GM10248 (cell line): Measurements from ENCODE around the gene LZTS2.

Experiments used
- CTCF ChIA-PET: fragments of 300-600 bp; sonication (Branson Sonifier 250); formaldehyde crosslinking; extraction: SDS; loops from one replicate; lab custom pipeline; 2021; ENCODE audit warnings: antibody characterized with exemption; lab: Yijun Ruan, JAX
- POLR2A ChIA-PET: fragments of 350-650 bp; sonication (Branson Sonifier 250); formaldehyde crosslinking; extraction: SDS; loops from one replicate; lab custom pipeline; 2020; ENCODE audit warnings: antibody characterized with exemption; lab: Yijun Ruan, JAX
- DNase-seq: peaks from one replicate; pipeline ENCODE4 v3.0.0; 2012; ENCODE audit errors: extremely low spot score
- CTCF ChIP-seq: IDR thresholded peaks from 2 replicates; pipeline ENCODE4 v1.5.1; 2012; ENCODE audit warnings: mild to moderate bottlenecking, low read depth; ENCODE audit errors: extremely low read depth, missing control alignments, control extremely low read depth

The LZTS2 gene

GRCh38 chr10:101006593-101007098, 7.0 kb downstream of the LZTS2 start:
- TF ChIP-seq CTCF = no peak
- DNase-seq = no peak
- POLR2A ChIA-PET = no interaction called here
- CTCF ChIA-PET = interaction anchor here (0.9 to 8.1 kb wide), 4 partner anchors 8 to 100 kb away, joined by 3 to 96 read pairs (median 38); partner anchors contain the start of gene LZTS2

GRCh38 chr10:101007099-101007711, 7.6 kb downstream of the LZTS2 start:
- ChIA-PET CTCF (interaction anchor here (0.9 to 8.1 kb wide), 4 partner anchors 9 to 100 kb away, joined by 3 to 96 read pairs (median 38); partner anchors contain the start of gene LZTS2), POLR2A (no interaction called here)
- no peak for TF ChIP-seq CTCF
- DNase-seq = no peak

GRCh38 chr10:101007915-101008822, 8.6 kb downstream of the LZTS2 start:
- ChIA-PET POLR2A (no interaction called here), CTCF (interaction anchor here (1.0 to 8.1 kb wide), 4 partner anchors 9 to 87 kb away, joined by 3 to 96 read pairs (median 36); partner anchors contain the start of gene LZTS2)
- TF ChIP-seq CTCF = no peak
- no peak for DNase-seq

GRCh38 chr10:101008823-101009423, 9.3 kb downstream of the LZTS2 start:
- POLR2A ChIA-PET = no interaction called here
- TF ChIP-seq CTCF = no peak
- DNase-seq = no peak
- CTCF ChIA-PET = interaction anchor here (1.0 to 8.1 kb wide), 4 partner anchors 8 to 87 kb away, joined by 3 to 96 read pairs (median 36); partner anchors contain the start of gene LZTS2

- ChIA-PET CTCF (interaction anchor here (1.2 to 7.0 kb wide), 4 partner anchors 7 to 42 kb away, joined by 3 to 70 read pairs (median 6); partner anchors contain the start of genes LZTS2 and SEMA4G), POLR2A (no interaction called here)
- no peak for TF ChIP-seq CTCF
- no peak for DNase-seq
These were observed 10.7 kb downstream of the LZTS2 start for GRCh38 chr10:101010329-101010728.
